ENCODE results near the gene SAMD4A.

GRCh38 chr14:54815515-54815914 lies 248.6 kb downstream of the SAMD4A start:
- TF ChIP-seq, protein P1, sequence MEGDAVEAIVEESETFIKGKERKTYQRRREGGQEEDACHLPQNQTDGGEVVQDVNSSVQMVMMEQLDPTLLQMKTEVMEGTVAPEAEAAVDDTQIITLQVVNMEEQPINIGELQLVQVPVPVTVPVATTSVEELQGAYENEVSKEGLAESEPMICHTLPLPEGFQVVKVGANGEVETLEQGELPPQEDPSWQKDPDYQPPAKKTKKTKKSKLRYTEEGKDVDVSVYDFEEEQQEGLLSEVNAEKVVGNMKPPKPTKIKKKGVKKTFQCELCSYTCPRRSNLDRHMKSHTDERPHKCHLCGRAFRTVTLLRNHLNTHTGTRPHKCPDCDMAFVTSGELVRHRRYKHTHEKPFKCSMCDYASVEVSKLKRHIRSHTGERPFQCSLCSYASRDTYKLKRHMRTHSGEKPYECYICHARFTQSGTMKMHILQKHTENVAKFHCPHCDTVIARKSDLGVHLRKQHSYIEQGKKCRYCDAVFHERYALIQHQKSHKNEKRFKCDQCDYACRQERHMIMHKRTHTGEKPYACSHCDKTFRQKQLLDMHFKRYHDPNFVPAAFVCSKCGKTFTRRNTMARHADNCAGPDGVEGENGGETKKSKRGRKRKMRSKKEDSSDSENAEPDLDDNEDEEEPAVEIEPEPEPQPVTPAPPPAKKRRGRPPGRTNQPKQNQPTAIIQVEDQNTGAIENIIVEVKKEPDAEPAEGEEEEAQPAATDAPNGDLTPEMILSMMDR (conservative IDR thresholded peaks at IDR 0.05) = no peak
- TF ChIP-seq EZH2 (IDR thresholded peaks at IDR 0.05; ENCODE audit: low read depth) = no peak

All from PC-9 (cell line).